Measurements from ENCODE around the gene RAB37. TPM values are rescaled to one million over a fixed set of nuclear protein-coding genes. Genes with fewer than 3 reads are reported as not detected.

The RAB37 gene
- total and polyA plus RNA-seq, 2 of the 13 experiments (the other 11 are each of a cell fraction or from before 2014, with no cell fraction given): 0.91 to 3.7 TPM

GRCh38 chr17:74759243-74759801 lies 22.3 kb downstream of the RAB37 start (continued):
- no peak for TF ChIP-seq KLF12 (CRISPR knock-in tag; IDR thresholded peaks at IDR 0.05; ENCODE audit: borderline replicate concordance)
- no peak for TF ChIP-seq SMARCE1 (IDR thresholded peaks at IDR 0.05; ENCODE audit: borderline replicate concordance)
- no peak for TF ChIP-seq ZNF530 (CRISPR knock-in tag; IDR thresholded peaks at IDR 0.05; ENCODE audit: low read depth)
- TF ChIP-seq MATR3 (CRISPR knock-in tag; IDR thresholded peaks at IDR 0.05): no peak
- TF ChIP-seq CHD4 (IDR thresholded peaks at IDR 0.05; ENCODE audit: borderline replicate concordance, low read length): no peak
- no peak for TF ChIP-seq ZNF24 (IDR thresholded peaks at IDR 0.05)
- 0 out of 2 replicates have a peak, but pooled peaks have one; percentile 68 for TF ChIP-seq ZNF235 (CRISPR knock-in tag; IDR thresholded peaks at IDR 0.05; ENCODE audit: borderline replicate concordance)
- no peak for TF ChIP-seq ZNF367 (CRISPR knock-in tag; IDR thresholded peaks at IDR 0.05; ENCODE audit: borderline replicate concordance)
- TF ChIP-seq EED (CRISPR knock-in tag; IDR thresholded peaks at IDR 0.05): no peak
- TF ChIP-seq ZNF432 (CRISPR knock-in tag; IDR thresholded peaks at IDR 0.05; ENCODE audit: borderline replicate concordance): no peak
- no peak for TF ChIP-seq SOX5 (CRISPR knock-in tag; IDR thresholded peaks at IDR 0.05; ENCODE audit: borderline replicate concordance)
- no peak for TF ChIP-seq LBX2 (CRISPR knock-in tag; IDR thresholded peaks at IDR 0.05; ENCODE audit: borderline replicate concordance)
- no peak for TF ChIP-seq ZNF704 (CRISPR knock-in tag; IDR thresholded peaks at IDR 0.05; ENCODE audit: borderline replicate concordance)
- TF ChIP-seq ARID5B (CRISPR knock-in tag; IDR thresholded peaks at IDR 0.05): no peak
- no peak for TF ChIP-seq ZNF580 (CRISPR knock-in tag; IDR thresholded peaks at IDR 0.05; ENCODE audit: borderline replicate concordance, low read depth)
- TF ChIP-seq PPARG (CRISPR knock-in tag; conservative IDR thresholded peaks at IDR 0.05): no peak
- no peak for TF ChIP-seq ETV5 (CRISPR knock-in tag; IDR thresholded peaks at IDR 0.05; ENCODE audit: borderline replicate concordance)
- TF ChIP-seq ZFX (CRISPR knock-in tag; IDR thresholded peaks at IDR 0.05; ENCODE audit: low read depth): no peak
- TF ChIP-seq ARID4A (CRISPR knock-in tag; IDR thresholded peaks at IDR 0.05; ENCODE audit: borderline replicate concordance): peak; percentile 52; the same call in 1 of the 2 replicates

Data from HepG2 (cell line).